HFF-Myc (cell line): ENCODE measurements around the gene KLHL42.

Source experiments
- DNase-seq: peaks from one replicate; pipeline ENCODE4 v3.0.0-alpha.2; 2011; ENCODE audit warnings: low read depth; ENCODE audit errors: extremely low read depth
- H3K4me3 ChIP-seq: replicated peaks from 2 replicates; pipeline ENCODE4 v1.5.1; 2011; ENCODE audit warnings: low read depth, mild to moderate bottlenecking, control low read depth, low read length
- CTCF ChIP-seq: IDR thresholded peaks from 2 replicates; pipeline ENCODE4 v1.5.1; 2012; ENCODE audit warnings: mild to moderate bottlenecking, low read depth, low read length, control low read depth; ENCODE audit errors: missing control alignments

Gene KLHL42

GRCh38 chr12:27769142-27769673, 10.8 kb upstream of the KLHL42 start:
- H3K4me3 ChIP-seq, result no peak overlapping the region
- DNase-seq, result no peak
- no peak for TF ChIP-seq CTCF

DNA sequence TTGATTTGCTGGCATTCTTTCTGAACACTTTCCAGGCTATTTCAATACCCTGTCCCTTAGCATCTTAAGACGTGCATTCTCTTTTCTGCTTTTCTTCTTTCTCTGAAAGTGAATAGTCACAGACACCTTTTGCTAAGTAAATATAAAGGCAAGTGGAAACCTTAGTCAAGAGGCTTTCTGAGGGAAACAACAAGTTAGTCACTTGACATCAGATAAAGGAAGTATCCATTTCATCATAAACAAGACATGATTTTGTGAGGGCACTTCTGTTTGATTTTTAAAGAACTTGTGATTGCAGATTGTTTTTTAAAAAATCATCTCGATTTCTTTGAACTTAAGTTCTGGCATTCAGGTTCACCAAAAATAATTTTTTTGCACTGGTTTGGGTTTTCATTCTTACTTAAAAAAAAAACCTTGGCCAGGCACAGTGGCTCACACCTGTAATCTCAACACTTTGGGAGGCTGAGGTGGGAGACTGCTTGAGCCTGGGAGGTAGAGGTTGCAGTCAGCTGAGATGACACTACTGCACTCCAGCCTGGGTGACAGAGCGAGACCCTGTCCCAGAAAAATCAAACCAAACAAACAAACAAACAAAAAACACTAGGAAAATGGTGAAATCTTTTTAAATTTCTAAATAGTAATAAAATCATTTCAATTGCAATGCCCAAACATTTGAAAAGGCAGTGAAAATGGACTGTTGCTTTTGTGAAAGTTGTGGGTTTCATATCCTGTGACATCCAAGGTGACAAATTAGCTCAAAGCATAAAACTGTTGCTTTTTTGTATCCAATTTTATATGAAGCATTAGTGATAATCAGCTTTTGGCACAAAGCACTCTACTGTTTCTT, 8.3 kb upstream of the KLHL42 start:
- no peak overlapping the region for H3K4me3 ChIP-seq
- TF ChIP-seq CTCF, result no peak
- DNase-seq, result no peak

DNA sequence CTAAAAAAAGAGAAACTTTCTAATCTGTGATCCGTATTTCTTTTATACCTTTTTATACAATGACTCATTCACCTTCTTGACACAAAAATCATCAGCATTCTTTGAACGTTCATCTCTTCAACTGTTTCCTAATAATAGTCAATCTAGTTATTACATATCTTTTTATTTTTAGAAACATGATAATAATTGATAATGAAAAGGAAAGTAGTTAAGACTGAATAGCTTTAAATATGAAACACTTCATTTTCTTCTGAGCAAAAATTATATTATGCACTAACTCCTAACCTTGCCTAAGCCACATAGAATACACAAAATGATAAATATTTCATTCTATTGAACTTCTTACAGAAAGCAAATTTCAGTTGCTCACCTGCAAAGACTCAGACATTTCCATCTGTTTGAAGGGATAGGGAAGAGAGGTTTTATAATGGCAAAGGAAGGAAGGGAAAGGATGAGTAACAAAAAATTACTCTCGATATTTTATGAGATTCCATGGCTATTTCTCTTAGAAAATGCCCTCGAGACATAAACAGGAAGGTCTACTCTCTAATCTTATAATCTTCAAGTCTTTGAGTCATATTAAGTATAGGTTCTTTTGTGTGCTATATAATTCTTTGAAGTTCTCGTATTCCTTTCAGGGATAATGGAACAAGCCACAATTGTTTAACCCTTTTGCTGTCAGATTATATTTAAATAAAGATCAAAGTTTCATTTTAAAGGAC, 7.5 kb upstream of the KLHL42 start:
- TF ChIP-seq CTCF, result no peak
- H3K4me3 ChIP-seq, result no peak overlapping the region
- no peak for DNase-seq

GRCh38 chr12:27777141-27777540, 2.9 kb upstream of the KLHL42 start:
- no peak for DNase-seq
- H3K4me3 ChIP-seq, result no peak overlapping the region
- no peak for TF ChIP-seq CTCF

DNA sequence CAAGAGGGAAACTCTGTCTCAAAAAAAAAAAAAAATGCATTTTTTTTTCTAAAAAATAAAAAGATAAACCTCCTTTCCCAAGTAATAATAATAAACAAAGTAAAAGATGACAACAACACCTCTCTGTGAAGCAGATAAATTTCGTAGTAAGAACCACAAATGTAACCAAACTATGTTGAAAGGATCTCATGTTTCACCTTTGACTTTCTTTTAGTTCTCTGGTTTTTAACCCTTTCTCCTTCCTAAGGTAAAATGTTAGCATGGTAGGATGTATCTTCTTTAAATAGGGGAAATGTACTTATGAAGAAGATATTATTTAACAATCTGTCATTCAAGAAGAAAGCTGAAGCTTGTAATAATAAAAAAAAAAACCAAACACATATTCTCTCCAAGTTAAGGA, 1.8 kb upstream of the KLHL42 start:
- H3K4me3 ChIP-seq, result no peak overlapping the region
- DNase-seq, result no peak
- no peak for TF ChIP-seq CTCF

GRCh38 chr12:27779416-27779919, 565 bp upstream of the KLHL42 start:
- DNase-seq, result no peak
- TF ChIP-seq CTCF, result no peak
- H3K4me3 ChIP-seq, result peak overlapping the region; percentile 71
